Upper lobe of left lung (tissue), 4 donors: ENCODE measurements around the gene ABCC4.

Experiments used
- CTCF ChIP-seq, 6 experiments: fragments of 450-650 bp in 4 of 6; fragments of 200-600 bp in 2 of 6; sonication (generic) in 2 of 6; IDR thresholded peaks; one replicate each; pipeline ENCODE4 v1.5.1; 2016 to 2019; ENCODE audit warnings: antibody characterized with exemption in 6 of 6
- EP300 ChIP-seq, 4 donors: sonication (generic); formaldehyde crosslinking; IDR thresholded peaks; one replicate each; pipeline ENCODE4 v1.5.1; 2017; ENCODE audit warnings: antibody characterized with exemption in 4 of 4, control low read depth in 2 of 4
- POLR2A ChIP-seq, 4 donors: fragments of 450-650 bp; IDR thresholded peaks; one replicate each; pipeline ENCODE4 v1.5.1; 2016 to 2017; ENCODE audit warnings: antibody characterized with exemption in 4 of 4, mild to moderate bottlenecking in 2 of 4
- POLR2AphosphoS5 ChIP-seq, 2 donors: sonication (generic); formaldehyde crosslinking; IDR thresholded peaks; one replicate each; pipeline ENCODE4 v1.5.1; 2017; ENCODE audit warnings: antibody characterized with exemption in 2 of 2

- no peak for TF ChIP-seq EP300 (IDR thresholded peaks at IDR 0.05)
- TF ChIP-seq CTCF (IDR thresholded peaks at IDR 0.05): no peak
- TF ChIP-seq POLR2A (IDR thresholded peaks at IDR 0.05): no peak
- no peak for TF ChIP-seq POLR2AphosphoS5 (IDR thresholded peaks at IDR 0.05)
Observed at GRCh38 chr13:95343944-95344343, 42.7 kb upstream of the ABCC4 start.
